AG04449 (cell line): Measurements from ENCODE around the gene CABLES1.
"Not testable (repeated sequence)": the region's sequence is repeated elsewhere in the genome, so short reads cannot be mapped to it uniquely, and the experiment has no call there.

ENCODE experiments used
- CTCF ChIA-PET: fragments of 350-600 bp; formaldehyde crosslinking; extraction: SDS; loops from one replicate; lab custom pipeline; 2021; ENCODE audit warnings: antibody characterized with exemption; lab: Yijun Ruan, JAX
- POLR2A ChIA-PET: fragments of 400-600, 350-600 bp; formaldehyde crosslinking; extraction: SDS; loops from one replicate; lab custom pipeline; 2020; ENCODE audit warnings: antibody characterized with exemption, inconsistent platforms; lab: Yijun Ruan, JAX
- DNase-seq: peaks from one replicate; pipeline ENCODE4 v3.0.0-alpha.2; 2010; ENCODE audit warnings: low read depth, low spot score
- H3K4me3 ChIP-seq: 2 replicates; pipeline ENCODE4 v1.5.1; 2011; ENCODE audit warnings: low read depth, mild to moderate bottlenecking, control low read depth, low read length
- CTCF ChIP-seq: IDR thresholded peaks from one replicate; pipeline ENCODE4 v1.5.1; 2011; ENCODE audit warnings: mild to moderate bottlenecking, moderate library complexity, low read length, control low read depth, inconsistent platforms; ENCODE audit not compliant: insufficient read depth; ENCODE audit errors: missing control alignments

Gene CABLES1

GRCh38 chr18:23134780-23135549 is at the start of gene CABLES1:
TSS of gene CABLES1 (plus strand) at chr18:23135485. CDS start at chr18:23135763, 278 bp downstream.
- DNase-seq, result no peak
- no peak for TF ChIP-seq CTCF
- ChIA-PET POLR2A (interaction anchor here (1.1 to 1.3 kb wide), 3 partner anchors 12 to 103 kb away, joined by 3 to 5 read pairs (median 3); no protein-coding TSS in a partner anchor), CTCF (interaction anchor here (0.8 to 11.2 kb wide), 7 partner anchors 8 to 276 kb away, joined by 3 to 165 read pairs (median 11); no protein-coding TSS in a partner anchor)
- peak within 1 kb of the TSS; percentile 69 for H3K4me3 ChIP-seq

GRCh38 chr18:23087352-23087751 is 47.9 kb upstream of the CABLES1 start:
- ChIA-PET CTCF (interaction anchor here (0.7 to 1.8 kb wide), 5 partner anchors 10 to 202 kb away, joined by 3 to 7 read pairs (median 3); no protein-coding TSS in a partner anchor), POLR2A (no interaction called here)
- DNase-seq, result no peak
- no peak for TF ChIP-seq CTCF
- no peak overlapping the region for H3K4me3 ChIP-seq

- TF ChIP-seq CTCF, result no peak
- DNase-seq, result no peak
- CTCF ChIA-PET, result interaction anchor here (1.0 to 1.8 kb wide), 2 partner anchors 19 to 43 kb away, joined by 3 to 7 read pairs; no protein-coding TSS in a partner anchor
- POLR2A ChIA-PET, result no interaction called here
- H3K4me3 ChIP-seq, result no peak overlapping the region
Measured at GRCh38 chr18:23088310-23088709, 47.0 kb upstream of the CABLES1 start.

GRCh38 chr18:23091017-23091993 is 44.0 kb upstream of the CABLES1 start:
- not testable (repeated sequence) for H3K4me3 ChIP-seq, DNase-seq
- ChIA-PET CTCF (interaction anchor here (0.8 to 1.6 kb wide), 5 partner anchors 8 to 288 kb away, joined by 3 to 4 read pairs (median 4); no protein-coding TSS in a partner anchor), POLR2A (interaction anchor here (0.7 kb wide), 1 partner anchor 29 kb away, joined by 3 read pairs; no protein-coding TSS in a partner anchor)

- TF ChIP-seq CTCF, result no peak
- H3K4me3 ChIP-seq, result no peak overlapping the region
- CTCF ChIA-PET, result interaction anchor here (0.8 to 1.6 kb wide), 5 partner anchors 7 to 287 kb away, joined by 3 to 4 read pairs (median 4); no protein-coding TSS in a partner anchor
- no peak for DNase-seq
- POLR2A ChIA-PET, result no interaction called here
Measured at GRCh38 chr18:23092121-23092520, 43.2 kb upstream of the CABLES1 start.

- POLR2A ChIA-PET, H3K4me3 ChIP-seq, CTCF ChIA-PET, DNase-seq: not testable (repeated sequence)
Measured at GRCh38 chr18:23093130-23093529, 42.2 kb upstream of the CABLES1 start.
